Left hindlimb (tissue), 1 donor: ENCODE data around the gene EGFR.

ENCODE experiments used
- DNase-seq: peaks from one replicate; pipeline ENCODE4 v3.0.0-alpha.2; 2018

EGFR gene

DNA sequence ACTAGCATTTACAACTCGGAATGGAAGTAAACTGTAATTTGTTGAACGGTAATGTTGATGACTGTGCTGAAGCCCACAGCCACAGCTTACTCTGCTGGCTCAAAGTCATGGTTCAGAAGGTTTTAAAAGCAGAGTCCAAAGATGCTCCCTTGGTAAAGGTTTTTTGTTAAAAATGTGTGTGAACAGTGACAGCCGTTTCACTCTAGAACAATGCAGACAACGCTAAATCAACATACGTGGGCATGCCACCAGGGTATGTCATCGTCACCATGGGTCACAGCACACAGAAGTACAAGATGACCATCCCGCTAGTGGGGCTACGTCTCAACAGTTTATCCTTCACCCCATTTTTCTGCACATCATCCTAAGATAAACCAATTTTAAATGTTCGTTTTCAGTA, 239.8 kb downstream of the EGFR start:
- DNase-seq, result no peak

DNA sequence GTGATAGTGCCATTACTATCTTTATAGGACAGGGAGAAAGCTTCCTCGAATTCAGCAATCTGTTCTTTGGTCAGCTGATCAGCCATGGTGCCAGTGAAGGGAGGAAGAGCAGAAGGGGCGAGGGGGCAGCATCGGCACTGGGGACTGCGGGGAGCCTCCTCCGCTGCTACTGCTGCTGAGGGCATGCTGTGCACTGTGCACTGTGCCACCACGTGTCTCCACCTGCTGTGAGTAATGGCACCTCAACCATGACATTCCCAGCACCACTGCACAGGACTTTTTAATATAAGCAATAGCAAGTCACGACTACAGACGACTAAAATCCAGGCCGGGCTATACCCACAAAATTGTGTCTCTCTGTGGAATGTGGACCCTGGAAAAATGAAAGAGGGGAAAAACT, 241.4 kb downstream of the EGFR start:
- DNase-seq, result no peak

DNA sequence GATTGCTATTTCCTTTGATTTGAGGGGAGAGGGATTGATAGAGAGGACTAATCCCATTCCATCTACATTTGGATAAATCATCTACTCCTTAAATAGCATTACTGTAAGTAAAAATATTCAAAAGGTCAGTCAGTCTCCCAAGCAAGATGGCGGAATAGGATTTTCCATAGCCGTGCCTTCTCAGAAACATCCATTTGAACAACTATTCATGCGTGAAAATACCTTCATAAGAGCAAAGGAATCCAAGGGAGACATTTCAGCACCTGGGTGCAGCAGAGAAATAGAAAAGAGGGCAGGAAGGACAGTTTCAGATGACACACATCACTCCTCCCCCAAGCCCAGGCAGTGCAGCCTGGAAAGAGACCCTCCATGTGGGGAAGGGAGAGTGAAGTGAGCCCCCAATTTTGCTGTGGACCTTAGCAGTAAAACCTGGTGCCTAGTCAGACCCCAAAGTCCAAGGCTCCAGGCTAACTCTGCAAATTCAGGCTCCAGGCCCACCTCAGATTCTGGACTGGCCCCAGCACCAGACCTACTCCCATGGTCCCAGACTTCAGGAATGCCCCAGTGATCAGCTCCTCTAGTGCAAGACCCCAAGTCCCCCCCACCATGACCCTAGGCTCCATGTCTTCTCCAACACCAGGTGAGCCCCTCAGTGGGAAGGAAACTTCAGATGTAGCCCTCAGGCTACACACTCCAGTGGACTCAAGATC, 242.0 kb downstream of the EGFR start:
- no peak for DNase-seq
